ENCODE results near the gene FHL1. TPM values are rescaled to one million over a fixed set of nuclear protein-coding genes. Genes with fewer than 3 reads are reported as not detected.

The FHL1 gene
- total and polyA plus RNA-seq, 2 of the 4 experiments (the other 2 are of a cell fraction), result 69.4 to 72.9 TPM

- no peak overlapping the region for H3K27ac ChIP-seq (ENCODE audit: insufficient read depth, low read length)
- H3K36me3 ChIP-seq (ENCODE audit: control insufficient read depth, insufficient read depth, low read length), result no peaks in the 10 kb centered on the region
- H3K4ac ChIP-seq (ENCODE audit: low read depth, low read length), result no peak overlapping the region; the same call in 1 of the 2 replicates
- dilution Hi-C loops (cut with HindIII; ENCODE audit: low sequenced_read_pairs, unreplicated experiment), result no loop called here
- intact Hi-C loops (cut with micrococcal nuclease), result loop anchor here (10.0 kb wide), 1 partner anchor 586 kb away; no protein-coding TSS in a partner anchor
- H4K5ac ChIP-seq (ENCODE audit: low read depth, low read length), result peak overlapping the region; percentile 54; the same call in 1 of the 2 replicates
- H3K9me3 ChIP-seq (ENCODE audit: control insufficient read depth, insufficient read depth, low read length), result no peaks in the 10 kb centered on the region
- H2AFZ ChIP-seq (replicated peaks; ENCODE audit: low read length, poor library complexity), result no peak overlapping the region
- 0 out of 2 replicates have a peak overlapping the region, but pooled peaks have one; percentile 17 for H2AK5ac ChIP-seq (ENCODE audit: low read depth, low read length)
- H3K4me3 ChIP-seq (ENCODE audit: insufficient read depth, low read depth, low read length), result no peak overlapping the region
- H3K9me1 ChIP-seq (ENCODE audit: insufficient read depth, low read length), result peaks cover 13% of the 10 kb centered on the region; the same call in 1 of the 2 replicates
- ATAC-seq (ENCODE audit: low read depth) (no peak), DNase-seq (no peak)
- POLR2A ChIA-PET (ENCODE audit: unreplicated experiment), result no interaction called here
- H3K27me3 ChIP-seq (ENCODE audit: control insufficient read depth, insufficient read depth, low read length), result no peaks in the 10 kb centered on the region
- H3K4me1 ChIP-seq (ENCODE audit: control insufficient read depth, insufficient read depth, low read length), result peaks cover 14% of the 10 kb centered on the region
- H4K91ac ChIP-seq (ENCODE audit: insufficient read depth, low read depth, low read length), result no peak overlapping the region; the same call in 1 of the 2 replicates
- in situ Hi-C loops (cut with MboI; ENCODE audit: low sequenced_read_pairs), result no loop called here
- no peak overlapping the region for H3K18ac ChIP-seq (ENCODE audit: low read depth, low read length)
- CTCF ChIA-PET, result no interaction called here
- no peaks in the 10 kb centered on the region for H3K79me1 ChIP-seq (ENCODE audit: low read depth in 1 of 2, low read length in 2 of 2)
- no peak overlapping the region for H2AK9ac ChIP-seq (replicated peaks; ENCODE audit: low read depth, low read length, poor library complexity)
- no peak overlapping the region for H4K8ac ChIP-seq (ENCODE audit: low read depth in 2 of 2, low read length in 2 of 2)
- H2BK15ac ChIP-seq (ENCODE audit: low read depth, low read length), result no peak overlapping the region
- no peak overlapping the region for H3K56ac ChIP-seq (ENCODE audit: extremely low read depth, insufficient read depth, low read length)
- 67% methylated on average over 1 of the region's 1 CpG; no CpG with 5 or more reads in 1 of the 2 experiments for WGBS, 2 experiments (ENCODE audit: extremely low coverage in 2 of 2, insufficient read length in 1 of 2)
- peak overlapping the region; percentile 43 for H2BK120ac ChIP-seq (ENCODE audit: low read depth, low read length)
- H3K4me2 ChIP-seq (ENCODE audit: low read depth, low read length), result 0 out of 2 replicates have a peak overlapping the region, but pooled peaks have one; percentile 44
- H2BK20ac ChIP-seq (ENCODE audit: low read depth, low read length), result 0 out of 2 replicates have a peak overlapping the region, but pooled peaks have one; percentile 17
- TF ChIP-seq RCOR1 (IDR thresholded peaks at IDR 0.05; ENCODE audit: insufficient replicate concordance, low read length) (no peak), SMC3 (IDR thresholded peaks at IDR 0.05; ENCODE audit: low read depth, low read length) (no peak), POLR2A (IDR thresholded peaks at IDR 0.05; ENCODE audit: low read depth, low read length) (no peak)
- TF ChIP-seq, protein P1, sequence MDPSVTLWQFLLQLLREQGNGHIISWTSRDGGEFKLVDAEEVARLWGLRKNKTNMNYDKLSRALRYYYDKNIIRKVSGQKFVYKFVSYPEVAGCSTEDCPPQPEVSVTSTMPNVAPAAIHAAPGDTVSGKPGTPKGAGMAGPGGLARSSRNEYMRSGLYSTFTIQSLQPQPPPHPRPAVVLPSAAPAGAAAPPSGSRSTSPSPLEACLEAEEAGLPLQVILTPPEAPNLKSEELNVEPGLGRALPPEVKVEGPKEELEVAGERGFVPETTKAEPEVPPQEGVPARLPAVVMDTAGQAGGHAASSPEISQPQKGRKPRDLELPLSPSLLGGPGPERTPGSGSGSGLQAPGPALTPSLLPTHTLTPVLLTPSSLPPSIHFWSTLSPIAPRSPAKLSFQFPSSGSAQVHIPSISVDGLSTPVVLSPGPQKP (IDR thresholded peaks at IDR 0.05; ENCODE audit: borderline replicate concordance, low read depth, low read length), result no peak
- no TSS peak for BruUV-seq (replicated peaks)
- H3K14ac ChIP-seq (replicated peaks; ENCODE audit: low read depth, low read length), result peak overlapping the region; percentile 46; the same call in 1 of the 2 replicates
- H4K20me1 ChIP-seq (ENCODE audit: insufficient read depth, low read length), result no peaks in the 10 kb centered on the region
- peak overlapping the region; percentile 17 for H2BK5ac ChIP-seq (ENCODE audit: low read depth, low read length, poor library complexity, severe bottlenecking)
- no peak overlapping the region for H3K9ac ChIP-seq (ENCODE audit: low read depth, low read length)
- H3K23ac ChIP-seq (ENCODE audit: low read depth, low read length), result no peak overlapping the region
Observed at GRCh38 chrX:136258951-136259350, 111.6 kb downstream of the FHL1 start.
